ENCODE results near the gene ARL10. TPM values are rescaled to one million over a fixed set of nuclear protein-coding genes. Genes with fewer than 3 reads are reported as not detected.

ARL10 gene
- total and polyA plus RNA-seq, 2 donors (not counting 1 experiment from before 2014, with no cell fraction given), result 13.1 to 27.9 TPM

DNA sequence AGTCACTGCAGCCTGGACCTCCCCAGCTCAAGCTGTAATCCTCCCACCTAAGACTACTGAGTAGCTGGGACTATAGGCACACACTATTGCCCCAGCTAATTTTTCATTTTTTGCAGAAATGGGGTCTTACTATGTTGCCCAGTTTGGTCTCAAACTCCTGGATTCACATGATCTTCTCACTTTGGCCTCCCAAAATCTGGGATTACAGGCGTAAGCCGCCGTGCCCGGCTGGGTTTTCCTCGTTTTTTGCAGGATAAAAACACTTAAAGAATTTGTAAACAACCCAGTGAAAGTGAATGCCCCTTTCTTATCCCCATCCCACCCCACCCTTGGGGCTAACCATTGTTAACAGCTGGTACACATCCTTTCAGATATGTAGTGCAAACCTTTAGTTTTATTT is 43.3 kb downstream of the ARL10 start:
- DNase-seq (no peak), ATAC-seq (ENCODE audit: low read depth) (no peak)
- H3K27me3 ChIP-seq (replicated peaks in 1 of 4; ENCODE audit: control extremely low read depth in 1 of 4, control insufficient read depth in 3 of 4, insufficient read depth in 4 of 4, low read length in 3 of 4), result no peaks in the 10 kb centered on the region
- CTCF ChIA-PET, result no interaction called here
- H3K79me2 ChIP-seq (ENCODE audit: control insufficient read depth, insufficient read depth, low read length), result peaks cover 3% of the 10 kb centered on the region
- POLR2A ChIA-PET, result interaction anchor here (0.7 kb wide), 1 partner anchor 20 kb away, joined by 6 read pairs; the partner anchor contains the start of gene NOP16
- Mint-ChIP-seq H3K4me3 (no peak overlapping the region), H3K9me3 (ENCODE audit: insufficient read depth) (no peaks in the 10 kb centered on the region), H3K4me1 (no peaks in the 10 kb centered on the region), H3K27ac (no peak overlapping the region), H3K27me3 (no peaks in the 10 kb centered on the region)
- no peak overlapping the region for H3K27ac ChIP-seq (ENCODE audit: low read length in 2 of 2)
- H3K36me3 ChIP-seq (replicated peaks in 1 of 2; ENCODE audit: control extremely low read depth in 1 of 2, control insufficient read depth in 1 of 2, extremely low read depth in 1 of 2, insufficient read depth in 2 of 2, low read length in 1 of 2), result peaks cover 1 to 17% of the 10 kb centered on the region in 2 experiments
- H3K4me3 ChIP-seq (ENCODE audit: control extremely low read depth in 1 of 5, extremely low read depth in 1 of 5, insufficient read depth in 1 of 5, low read depth in 2 of 5, low read length in 4 of 5), result no peak overlapping the region
- TF ChIP-seq, protein P1, sequence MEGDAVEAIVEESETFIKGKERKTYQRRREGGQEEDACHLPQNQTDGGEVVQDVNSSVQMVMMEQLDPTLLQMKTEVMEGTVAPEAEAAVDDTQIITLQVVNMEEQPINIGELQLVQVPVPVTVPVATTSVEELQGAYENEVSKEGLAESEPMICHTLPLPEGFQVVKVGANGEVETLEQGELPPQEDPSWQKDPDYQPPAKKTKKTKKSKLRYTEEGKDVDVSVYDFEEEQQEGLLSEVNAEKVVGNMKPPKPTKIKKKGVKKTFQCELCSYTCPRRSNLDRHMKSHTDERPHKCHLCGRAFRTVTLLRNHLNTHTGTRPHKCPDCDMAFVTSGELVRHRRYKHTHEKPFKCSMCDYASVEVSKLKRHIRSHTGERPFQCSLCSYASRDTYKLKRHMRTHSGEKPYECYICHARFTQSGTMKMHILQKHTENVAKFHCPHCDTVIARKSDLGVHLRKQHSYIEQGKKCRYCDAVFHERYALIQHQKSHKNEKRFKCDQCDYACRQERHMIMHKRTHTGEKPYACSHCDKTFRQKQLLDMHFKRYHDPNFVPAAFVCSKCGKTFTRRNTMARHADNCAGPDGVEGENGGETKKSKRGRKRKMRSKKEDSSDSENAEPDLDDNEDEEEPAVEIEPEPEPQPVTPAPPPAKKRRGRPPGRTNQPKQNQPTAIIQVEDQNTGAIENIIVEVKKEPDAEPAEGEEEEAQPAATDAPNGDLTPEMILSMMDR (IDR thresholded peaks at IDR 0.05), result no peak
- TF ChIP-seq EZH2 (IDR thresholded peaks at IDR 0.05; ENCODE audit: borderline replicate concordance, insufficient read depth, low read depth, low read length, poor library complexity, severe bottlenecking), result no peak
- no peaks in the 10 kb centered on the region for H3K4me1 ChIP-seq (ENCODE audit: control insufficient read depth in 2 of 2, insufficient read depth in 2 of 2, low read length in 2 of 2)
- H3K9me3 ChIP-seq (ENCODE audit: control extremely low read depth in 1 of 3, control insufficient read depth in 2 of 3, insufficient read depth in 1 of 3, low read length in 2 of 3), result no peaks in the 10 kb centered on the region
- no peak overlapping the region for H3K4me2 ChIP-seq (replicated peaks; ENCODE audit: low read depth, low read length, poor library complexity, severe bottlenecking)
- peaks cover 8% of the 10 kb centered on the region for H4K20me1 ChIP-seq (ENCODE audit: control insufficient read depth, insufficient read depth, low read length, poor library complexity, severe bottlenecking)
- intact Hi-C loops (cut with micrococcal nuclease), result no loop called here
- WGBS (ENCODE audit: insufficient coverage), result 97% methylated on average over 5 of the region's 5 CpGs
- no peak overlapping the region for H3K9ac ChIP-seq (ENCODE audit: low read length)
- H2AFZ ChIP-seq (ENCODE audit: insufficient read depth, low read depth, low read length, poor library complexity, severe bottlenecking), result no peak overlapping the region

DNA sequence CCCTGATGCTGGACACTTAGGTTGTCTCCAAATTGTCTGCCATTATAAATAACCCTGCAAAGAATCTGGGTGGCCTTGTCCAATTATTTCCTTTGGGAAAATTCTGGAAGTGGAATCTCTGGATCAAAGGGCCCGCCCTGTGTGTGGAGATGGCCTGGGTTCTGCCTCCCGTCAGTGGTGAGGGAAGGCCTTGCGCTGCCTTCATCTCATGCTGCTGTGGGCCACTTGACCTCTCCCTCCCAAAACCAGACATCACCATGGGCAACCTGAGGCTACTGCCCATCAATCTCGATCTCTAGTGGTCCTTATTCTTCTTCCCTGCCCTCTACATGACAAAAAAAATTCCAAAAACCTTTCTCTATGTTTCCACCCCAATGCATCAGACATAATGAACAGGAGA is 44.5 kb downstream of the ARL10 start:
- ATAC-seq (ENCODE audit: low read depth), result no peak

More for the DNA sequence above, 44.5 kb downstream of the ARL10 start:
- TF ChIP-seq, protein P1 (IDR thresholded peaks at IDR 0.05), result no peak
- TF ChIP-seq EZH2 (IDR thresholded peaks at IDR 0.05; ENCODE audit: borderline replicate concordance, insufficient read depth, low read depth, low read length, poor library complexity, severe bottlenecking), result no peak
- WGBS (ENCODE audit: insufficient coverage), result 97% methylated on average over 3 of the region's 4 CpGs
- peaks cover 4% of the 10 kb centered on the region for H3K4me1 Mint-ChIP-seq
- Histone ChIP-seq H3K27ac (ENCODE audit: low read length in 2 of 2) (no peak overlapping the region), H3K4me3 (ENCODE audit: control extremely low read depth in 1 of 5, extremely low read depth in 1 of 5, insufficient read depth in 1 of 5, low read depth in 2 of 5, low read length in 4 of 5) (no peak overlapping the region), H3K79me2 (ENCODE audit: control insufficient read depth, insufficient read depth, low read length) (peaks cover 3% of the 10 kb centered on the region), H2AFZ (ENCODE audit: insufficient read depth, low read depth, low read length, poor library complexity, severe bottlenecking) (no peak overlapping the region), H3K36me3 (replicated peaks in 1 of 2; ENCODE audit: control extremely low read depth in 1 of 2, control insufficient read depth in 1 of 2, extremely low read depth in 1 of 2, insufficient read depth in 2 of 2, low read length in 1 of 2) (peaks cover 1 to 17% of the 10 kb centered on the region in 2 experiments), H3K9ac (ENCODE audit: low read length) (no peak overlapping the region), H3K4me1 (ENCODE audit: control insufficient read depth in 2 of 2, insufficient read depth in 2 of 2, low read length in 2 of 2) (no peaks in the 10 kb centered on the region), H4K20me1 (ENCODE audit: control insufficient read depth, insufficient read depth, low read length, poor library complexity, severe bottlenecking) (peaks cover 8% of the 10 kb centered on the region), H3K27me3 (replicated peaks in 1 of 4; ENCODE audit: control extremely low read depth in 1 of 4, control insufficient read depth in 3 of 4, insufficient read depth in 4 of 4, low read length in 3 of 4) (no peaks in the 10 kb centered on the region), H3K4me2 (replicated peaks; ENCODE audit: low read depth, low read length, poor library complexity, severe bottlenecking) (no peak overlapping the region), H3K9me3 (ENCODE audit: control extremely low read depth in 1 of 3, control insufficient read depth in 2 of 3, insufficient read depth in 1 of 3, low read length in 2 of 3) (no peaks in the 10 kb centered on the region)
- no peak overlapping the region for H3K4me3 Mint-ChIP-seq
- no peak overlapping the region for H3K27ac Mint-ChIP-seq
- no peaks in the 10 kb centered on the region for H3K9me3 Mint-ChIP-seq (ENCODE audit: insufficient read depth)
- H3K27me3 Mint-ChIP-seq, result no peaks in the 10 kb centered on the region
- intact Hi-C loops (cut with micrococcal nuclease), result no loop called here
- POLR2A ChIA-PET, result no interaction called here
- DNase-seq, result no peak
- CTCF ChIA-PET, result interaction anchor here (0.7 kb wide), 1 partner anchor 13 kb away, joined by 3 read pairs; no protein-coding TSS in a partner anchor
